SK-N-DZ (cell line): ENCODE results near the gene GARS1.

ENCODE experiments used
- DNase-seq: peaks from one replicate; pipeline ENCODE4 v3.0.0-alpha.2; 2015; ENCODE audit warnings: low spot score

The GARS1 gene

GRCh38 chr7:30682212-30683083, 87.8 kb downstream of the GARS1 start, which contains the start of gene CRHR2:
Gene CRHR2 (minus strand): TSS chr7:30682456. CDS start chr7:30682280, 176 bp downstream.
- peak; percentile 53 for DNase-seq

GRCh38 chr7:30683306-30683705, 88.6 kb downstream of the GARS1 start:
- DNase-seq = no peak
